AG04450 (cell line): ENCODE data around the gene DSCAML1. TPM values are rescaled to one million over a fixed set of nuclear protein-coding genes. Genes with fewer than 3 reads are reported as not detected.

Experiments used
- CTCF ChIA-PET: fragments of 300-600, 350-600 bp; formaldehyde crosslinking; extraction: SDS; loops from one replicate; lab custom pipeline; 2022; ENCODE audit warnings: antibody characterized with exemption, inconsistent platforms; lab: Charles Lee
- POLR2A ChIA-PET: fragments of 350-600 bp; formaldehyde crosslinking; extraction: SDS; loops from one replicate; lab custom pipeline; 2021; ENCODE audit warnings: antibody characterized with exemption, inconsistent platforms; lab: Yijun Ruan, JAX
- DNase-seq: peaks from one replicate; pipeline ENCODE4 v3.0.0-alpha.2; 2011; ENCODE audit warnings: low read depth, low spot score
- H3K27ac ChIP-seq: one replicate; pipeline ENCODE4 v1.5.1; 2012; ENCODE audit warnings: low read depth, low read length, control low read depth
- H3K27me3 ChIP-seq: one replicate; pipeline ENCODE4 v1.6.0; 2012; ENCODE audit warnings: low read length; ENCODE audit not compliant: control insufficient read depth, insufficient read depth
- H3K4me3 ChIP-seq: 2 replicates; pipeline ENCODE4 v1.5.1; 2011; ENCODE audit warnings: mild to moderate bottlenecking, low read depth, low read length, control low read depth
- H3K9me3 ChIP-seq: 2 replicates; pipeline ENCODE4 v1.5.1; 2012; ENCODE audit warnings: low read length; ENCODE audit not compliant: control insufficient read depth, insufficient read depth
- CTCF ChIP-seq: IDR thresholded peaks from 2 replicates; pipeline ENCODE4 v1.5.1; 2011; ENCODE audit warnings: low read depth, low read length, control low read depth, inconsistent platforms
- polyA plus RNA-seq: library from polyadenylated mRNA; depleted of rRNA; stranded (reverse); fragments of >200 nt; gene quantifications from 2 replicates; pipeline ENCODE4 v1.2.3, GENCODE V29; 2011

The DSCAML1 gene
- polyA plus RNA-seq, 1 experiment = not detected

GRCh38 chr11:117473481-117474091 is 323.4 kb downstream of the DSCAML1 start:
- ChIA-PET POLR2A (no interaction called here), CTCF (interaction anchor here (1.6 kb wide), 1 partner anchor 47 kb away, joined by 3 read pairs; no protein-coding TSS in a partner anchor)
- Histone ChIP-seq H3K4me3 (no peak overlapping the region), H3K27ac (no peak overlapping the region), H3K27me3 (peaks cover 5% of the 10 kb centered on the region), H3K9me3 (no peaks in the 10 kb centered on the region)
- TF ChIP-seq CTCF = no peak
- DNase-seq = no peak

- POLR2A ChIA-PET = no interaction called here
- no peak overlapping the region for H3K27ac ChIP-seq
- H3K27me3 ChIP-seq = peaks cover 5% of the 10 kb centered on the region
- H3K9me3 ChIP-seq = no peaks in the 10 kb centered on the region
- no peak for DNase-seq
- no peak for TF ChIP-seq CTCF
- CTCF ChIA-PET = interaction anchor here (1.6 kb wide), 1 partner anchor 45 kb away, joined by 3 read pairs; no protein-coding TSS in a partner anchor
- H3K4me3 ChIP-seq = no peak overlapping the region
These were observed 325.2 kb downstream of the DSCAML1 start for GRCh38 chr11:117471776-117472175.

GRCh38 chr11:117470576-117470975 is 326.4 kb downstream of the DSCAML1 start:
- Histone ChIP-seq H3K27me3 (peaks cover 7% of the 10 kb centered on the region), H3K4me3 (no peak overlapping the region), H3K9me3 (no peaks in the 10 kb centered on the region), H3K27ac (no peak overlapping the region)
- TF ChIP-seq CTCF = no peak
- POLR2A ChIA-PET = no interaction called here
- CTCF ChIA-PET = no interaction called here
- no peak for DNase-seq

- no peak for DNase-seq
- H3K27me3 ChIP-seq = peaks cover 10% of the 10 kb centered on the region
- TF ChIP-seq CTCF = no peak
- CTCF ChIA-PET = no interaction called here
- no peak overlapping the region for H3K4me3 ChIP-seq
- H3K9me3 ChIP-seq = no peaks in the 10 kb centered on the region
- no peak overlapping the region for H3K27ac ChIP-seq
- POLR2A ChIA-PET = no interaction called here
These were observed 328.1 kb downstream of the DSCAML1 start for GRCh38 chr11:117468888-117469287.

- ChIA-PET POLR2A (no interaction called here), CTCF (no interaction called here)
- no peak overlapping the region for H3K4me3 ChIP-seq
- H3K27me3 ChIP-seq = peaks cover 17% of the 10 kb centered on the region
- H3K27ac ChIP-seq = no peak overlapping the region
- H3K9me3 ChIP-seq = no peaks in the 10 kb centered on the region
- DNase-seq = no peak
- TF ChIP-seq CTCF = no peak
These were observed 329.2 kb downstream of the DSCAML1 start for GRCh38 chr11:117467770-117468169.
